GM21381 (cell line): Measurements from ENCODE around the gene OR2B2.
A peak's percentile ranks its signal among the peaks of the same experiment; 100 is the strongest.

Source experiments
- ATAC-seq: cut with Tn5 transposase; IDR thresholded peaks from one replicate; pipeline ENCODE4 v1.9.1; 2021; ENCODE audit warnings: mild to moderate bottlenecking, moderate library complexity; ENCODE audit not compliant: unreplicated experiment

The OR2B2 gene

GRCh38 chr6:27867945-27868300 lies 44.3 kb downstream of the OR2B2 start:
- ATAC-seq: no peak

GRCh38 chr6:27867051-27867944 lies 44.9 kb downstream of the OR2B2 start:
- peak; percentile 21 for ATAC-seq

GRCh38 chr6:27866357-27867050 lies 45.7 kb downstream of the OR2B2 start:
- ATAC-seq: peak; percentile 13

GRCh38 chr6:27865850-27866356 lies 46.3 kb downstream of the OR2B2 start:
- ATAC-seq: peak; percentile 4

GRCh38 chr6:27864906-27865849 lies 47.0 kb downstream of the OR2B2 start:
- peak; percentile 59 for ATAC-seq

GRCh38 chr6:27863962-27864905 lies 48.0 kb downstream of the OR2B2 start:
- ATAC-seq: no peak

- ATAC-seq: no peak
These were observed 49.7 kb downstream of the OR2B2 start for GRCh38 chr6:27862396-27863066.

- ATAC-seq: no peak
These were observed 50.3 kb downstream of the OR2B2 start for GRCh38 chr6:27861861-27862260.

GRCh38 chr6:27861276-27861840 lies 50.8 kb downstream of the OR2B2 start:
- no peak for ATAC-seq
